Endothelial cell of umbilical vein (primary cell): Measurements from ENCODE around the gene CST3. TPM values are rescaled to one million over a fixed set of nuclear protein-coding genes. Genes with fewer than 3 reads are reported as not detected.
A peak's percentile ranks its signal among the peaks of the same experiment; 100 is the strongest.

Source experiments
- BruUV-seq: library from RNA; stranded (reverse); fragments of 400-500 nt; replicated peaks from 2 replicates; lab custom pipeline; 2021; lab: Mats Ljungman, UMichigan
- CTCF ChIA-PET: fragments of 300-600, 350-600 bp; sonication (Branson Sonifier 250); formaldehyde crosslinking; loops from one replicate; lab custom pipeline; 2021; ENCODE audit warnings: antibody characterized with exemption, inconsistent platforms; lab: Charles Lee
- POLR2A ChIA-PET: fragments of 300-600, 350-600 bp; sonication (Branson Sonifier 250); formaldehyde crosslinking; loops from one replicate; lab custom pipeline; 2021; ENCODE audit warnings: antibody characterized with exemption, inconsistent platforms; lab: Charles Lee
- DNase-seq: peaks from one replicate; pipeline ENCODE4 v3.0.0-alpha.2; 2011; ENCODE audit warnings: low read depth, low spot score
- FAIRE-seq: peaks from 2 replicates; lab custom pipeline; 2011; peaks lifted over from hg19 to GRCh38; lab: Jason Lieb, UNC
- H2AFZ ChIP-seq: 2 replicates; pipeline ENCODE4 v1.6.0; 2012; ENCODE audit warnings: low read depth, low read length, control low read depth, inconsistent platforms
- H3K27ac ChIP-seq: 2 replicates; pipeline ENCODE4 v1.5.1; 2011; ENCODE audit warnings: low read depth, mild to moderate bottlenecking, control low read depth, low read length, moderate library complexity; ENCODE audit not compliant: insufficient read depth
- H3K27me3 ChIP-seq, 2 experiments: 2 replicates each; pipeline versions ENCODE4 v1.6.0 to v1.6.1; 2011; ENCODE audit warnings: low read length in 2 of 2, mixed read lengths in 1 of 2; ENCODE audit not compliant: control insufficient read depth in 2 of 2, insufficient read depth in 2 of 2
- H3K36me3 ChIP-seq, 2 experiments: 2 replicates in 1 of 2; 3 replicates in 1 of 2; pipeline ENCODE4 v1.5.1; 2011; ENCODE audit warnings: low read length in 2 of 2, mild to moderate bottlenecking in 1 of 2, moderate library complexity in 1 of 2; ENCODE audit not compliant: control insufficient read depth in 2 of 2, insufficient read depth in 2 of 2; ENCODE audit errors: extremely low read depth in 1 of 2
- H3K4me1 ChIP-seq: 3 replicates; pipeline ENCODE4 v1.5.1; 2011; ENCODE audit warnings: mild to moderate bottlenecking, low read length; ENCODE audit not compliant: control insufficient read depth, insufficient read depth; ENCODE audit errors: extremely low read depth
- H3K4me2 ChIP-seq: 2 replicates; pipeline ENCODE4 v1.6.1; 2011; ENCODE audit warnings: low read length, control low read depth, mixed read lengths; ENCODE audit not compliant: insufficient read depth
- H3K4me3 ChIP-seq, 3 experiments: fragments of 200-600 bp in 1 of 3; sonication (generic), shearing (Covaris generic) in 1 of 3; replicated peaks in 1 of 3; 2 replicates each; pipeline ENCODE4 v1.5.1; 2011 to 2016; ENCODE audit warnings: control low read depth in 3 of 3, low read length in 3 of 3, mild to moderate bottlenecking in 2 of 3, inconsistent platforms in 1 of 3, low read depth in 1 of 3, moderate library complexity in 1 of 3; ENCODE audit not compliant: insufficient read depth in 1 of 3
- H3K79me2 ChIP-seq: 2 replicates; pipeline ENCODE4 v1.6.0; 2012; ENCODE audit warnings: low read length, inconsistent platforms; ENCODE audit not compliant: control insufficient read depth, insufficient read depth
- H3K9ac ChIP-seq: replicated peaks from 2 replicates; pipeline ENCODE3; 2011; ENCODE audit warnings: low read length, control low read depth; ENCODE audit not compliant: insufficient read depth; ENCODE audit errors: extremely low read depth
- H3K9me1 ChIP-seq: replicated peaks from 3 replicates; pipeline ENCODE4 v1.6.0; 2011; ENCODE audit warnings: mild to moderate bottlenecking, low read length; ENCODE audit not compliant: control insufficient read depth, insufficient read depth; ENCODE audit errors: extremely low read depth
- H3K9me3 ChIP-seq: replicated peaks from 2 replicates; pipeline ENCODE4 v1.5.1; 2012; ENCODE audit warnings: low read length, inconsistent platforms; ENCODE audit not compliant: control insufficient read depth, insufficient read depth
- H4K20me1 ChIP-seq: replicated peaks from 2 replicates; pipeline ENCODE3; 2011; ENCODE audit warnings: mild to moderate bottlenecking, low read length; ENCODE audit not compliant: control insufficient read depth, insufficient read depth; ENCODE audit errors: extremely low read depth
- EZH2 ChIP-seq: IDR thresholded peaks from 2 replicates; pipeline ENCODE4 v1.6.1; 2012; ENCODE audit warnings: borderline replicate concordance, low read depth, mild to moderate bottlenecking, moderate library complexity, low read length, inconsistent platforms; ENCODE audit not compliant: severe bottlenecking
- JUN ChIP-seq: IDR thresholded peaks from 2 replicates; pipeline ENCODE4 v1.6.1; 2011; ENCODE audit warnings: borderline replicate concordance, low read depth; ENCODE audit not compliant: insufficient read length, insufficient read depth
- MAX ChIP-seq: IDR thresholded peaks from 2 replicates; pipeline ENCODE4 v1.6.1; 2011; ENCODE audit not compliant: insufficient read depth, insufficient read length
- POLR2AphosphoS5 ChIP-seq: IDR thresholded peaks from 2 replicates; pipeline ENCODE4 v1.6.1; 2012; ENCODE audit warnings: low read depth, mild to moderate bottlenecking, control low read depth, low read length, moderate library complexity; ENCODE audit not compliant: insufficient read depth
- dilution Hi-C: fragments of 300-500 bp; cut with MboI; formaldehyde crosslinking; loops from one replicate; pipeline ENCODE4 v1.15.0; 2019; ENCODE audit warnings: low sequenced_read_pairs; ENCODE audit not compliant: extremely low pct_ligation_motif_present
- intact Hi-C: fragments of 100-400 bp; cut with micrococcal nuclease; formaldehyde crosslinking; loops from one replicate; pipeline ENCODE4 v1.10.0; 2022
- polyA plus RNA-seq, 4 experiments: library from polyadenylated mRNA; depleted of rRNA in 3 of 4; stranded (reverse) in 3 of 4; unstranded in 1 of 4; fragments of >200 nt; gene quantifications; 2 replicates each; pipeline versions ENCODE4 v1.2.1 to v1.2.3, GENCODE V29; 2011 to 2012; ENCODE audit warnings: missing spikeins in 1 of 4
- total RNA-seq: library from RNA; stranded (reverse); gene quantifications from 2 replicates; pipeline ENCODE4 v1.2.3, GENCODE V29; 2021
- TF ChIP-seq, protein P1 (sequence below), 2 donors: IDR thresholded peaks; 1 replicate in 1 of 2; 2 replicates in 1 of 2; pipeline ENCODE4 v1.5.1; 2011; ENCODE audit warnings: low read length in 2 of 2, mild to moderate bottlenecking in 2 of 2, moderate library complexity in 2 of 2, control low read depth in 1 of 2, inconsistent platforms in 1 of 2, low read depth in 1 of 2; ENCODE audit not compliant: insufficient read depth in 1 of 2; ENCODE audit errors: extremely low read depth in 1 of 2

CST3 gene
- total and polyA plus RNA-seq, 2 donors (not counting 3 experiments of a cell fraction or from before 2014, with no cell fraction given), result 251 to 479 TPM

GRCh38 chr20:23669327-23669726 is 31.6 kb upstream of the CST3 start:
- H2AFZ ChIP-seq, result no peak overlapping the region
- H3K36me3 ChIP-seq, result no peaks in the 10 kb centered on the region
- H3K4me1 ChIP-seq, result peaks cover 7% of the 10 kb centered on the region
- FAIRE-seq (no peak), DNase-seq (no peak)
- H4K20me1 ChIP-seq, result no peaks in the 10 kb centered on the region
- intact Hi-C loops, result loop anchor here (2.0 to 10.0 kb wide), 6 partner anchors 23 to 267 kb away; partner anchors contain the start of gene CST9
- H3K27ac ChIP-seq, result no peak overlapping the region
- no peaks in the 10 kb centered on the region for H3K27me3 ChIP-seq
- no peak for TF ChIP-seq MAX
- no peaks in the 10 kb centered on the region for H3K79me2 ChIP-seq
- BruUV-seq, result no TSS peak
- no peaks in the 10 kb centered on the region for H3K9me1 ChIP-seq
- H3K4me3 ChIP-seq, result no peak overlapping the region
- ChIA-PET POLR2A (no interaction called here), CTCF (interaction anchor here (0.8 to 2.4 kb wide), 15 partner anchors 11 to 1249 kb away, joined by 3 to 10 read pairs (median 6); partner anchors contain the start of gene CST3)
- no peaks in the 10 kb centered on the region for H3K9me3 ChIP-seq
- no peak overlapping the region for H3K4me2 ChIP-seq
- dilution Hi-C loops, result no loop called here
- no peak overlapping the region for H3K9ac ChIP-seq

DNA sequence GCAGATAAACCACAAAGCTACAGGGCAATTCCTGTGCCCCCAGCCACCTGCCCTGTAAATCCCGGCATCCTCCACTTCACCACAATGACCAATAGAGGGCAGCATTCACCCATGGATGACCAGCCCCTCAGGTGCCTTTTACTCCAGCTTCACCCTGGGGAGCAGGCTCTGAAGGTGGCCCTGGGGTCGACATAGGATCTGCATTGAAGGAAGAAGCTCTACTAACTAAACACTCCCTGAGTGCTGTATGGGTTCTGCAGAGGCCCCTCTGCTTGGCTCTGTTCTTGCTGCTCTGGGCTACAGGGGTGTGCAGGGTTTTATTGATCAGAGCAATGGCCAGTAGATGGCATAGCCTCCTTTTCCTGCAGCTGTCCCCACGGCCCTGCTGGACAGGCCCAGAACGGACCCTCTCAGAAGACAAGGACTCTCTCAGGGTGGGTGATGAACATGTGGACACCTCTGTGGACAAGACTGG is 30.8 kb upstream of the CST3 start:
- Histone ChIP-seq H3K4me2 (no peak overlapping the region), H3K4me1 (peaks cover 7% of the 10 kb centered on the region), H3K9ac (no peak overlapping the region), H3K27me3 (no peaks in the 10 kb centered on the region), H3K79me2 (no peaks in the 10 kb centered on the region), H3K27ac (no peak overlapping the region), H3K9me1 (no peaks in the 10 kb centered on the region), H2AFZ (no peak overlapping the region), H3K4me3 (no peak overlapping the region), H4K20me1 (no peaks in the 10 kb centered on the region), H3K9me3 (no peaks in the 10 kb centered on the region), H3K36me3 (no peaks in the 10 kb centered on the region)
- intact Hi-C loops, result loop anchor here (1.0 to 10.0 kb wide), 10 partner anchors 24 to 1250 kb away; partner anchors contain the start of gene CST9
- CTCF ChIA-PET, result interaction anchor here (0.7 to 2.4 kb wide), 33 partner anchors 10 to 1250 kb away, joined by 3 to 10 read pairs (median 4); partner anchors contain the start of genes CST3 and NAPB
- FAIRE-seq (peak; percentile 76), DNase-seq (peak; percentile 67)
- no TSS peak for BruUV-seq
- POLR2A ChIA-PET, result no interaction called here
- dilution Hi-C loops, result no loop called here
- TF ChIP-seq POLR2AphosphoS5 (no peak), EZH2 (no peak), JUN (no peak)
- TF ChIP-seq, protein P1, sequence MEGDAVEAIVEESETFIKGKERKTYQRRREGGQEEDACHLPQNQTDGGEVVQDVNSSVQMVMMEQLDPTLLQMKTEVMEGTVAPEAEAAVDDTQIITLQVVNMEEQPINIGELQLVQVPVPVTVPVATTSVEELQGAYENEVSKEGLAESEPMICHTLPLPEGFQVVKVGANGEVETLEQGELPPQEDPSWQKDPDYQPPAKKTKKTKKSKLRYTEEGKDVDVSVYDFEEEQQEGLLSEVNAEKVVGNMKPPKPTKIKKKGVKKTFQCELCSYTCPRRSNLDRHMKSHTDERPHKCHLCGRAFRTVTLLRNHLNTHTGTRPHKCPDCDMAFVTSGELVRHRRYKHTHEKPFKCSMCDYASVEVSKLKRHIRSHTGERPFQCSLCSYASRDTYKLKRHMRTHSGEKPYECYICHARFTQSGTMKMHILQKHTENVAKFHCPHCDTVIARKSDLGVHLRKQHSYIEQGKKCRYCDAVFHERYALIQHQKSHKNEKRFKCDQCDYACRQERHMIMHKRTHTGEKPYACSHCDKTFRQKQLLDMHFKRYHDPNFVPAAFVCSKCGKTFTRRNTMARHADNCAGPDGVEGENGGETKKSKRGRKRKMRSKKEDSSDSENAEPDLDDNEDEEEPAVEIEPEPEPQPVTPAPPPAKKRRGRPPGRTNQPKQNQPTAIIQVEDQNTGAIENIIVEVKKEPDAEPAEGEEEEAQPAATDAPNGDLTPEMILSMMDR (IDR thresholded peaks at IDR 0.05; ENCODE audit: extremely low read depth in 1 of 2, insufficient read depth in 1 of 2, low read depth in 1 of 2, low read length in 2 of 2), result peak; percentile 81 to 82
